HS-27A (cell line): ENCODE measurements around the gene ITGA7.

ENCODE experiments used
- DNase-seq: peaks from one replicate; pipeline ENCODE4 v3.0.0-alpha.2; 2012; ENCODE audit warnings: low read depth, missing footprints

Gene ITGA7

GRCh38 chr12:55698965-55699364 lies 8.7 kb downstream of the ITGA7 start:
- DNase-seq = no peak

GRCh38 chr12:55698241-55698955 lies 9.3 kb downstream of the ITGA7 start:
- DNase-seq = no peak

GRCh38 chr12:55697686-55698085 lies 10.0 kb downstream of the ITGA7 start:
- no peak for DNase-seq

- no peak for DNase-seq
Observed at GRCh38 chr12:55696796-55697462, 10.8 kb downstream of the ITGA7 start.

- DNase-seq = no peak
Observed at GRCh38 chr12:55696141-55696540, 11.6 kb downstream of the ITGA7 start.

- DNase-seq = no peak
Observed at GRCh38 chr12:55695349-55695748, 12.4 kb downstream of the ITGA7 start.

GRCh38 chr12:55694651-55695050 lies 13.1 kb downstream of the ITGA7 start:
- DNase-seq = no peak

GRCh38 chr12:55694188-55694515 lies 13.6 kb downstream of the ITGA7 start:
- DNase-seq = no peak

GRCh38 chr12:55693323-55694187 lies 14.1 kb downstream of the ITGA7 start:
- DNase-seq = no peak

- DNase-seq = no peak
Observed at GRCh38 chr12:55692631-55693322, 14.9 kb downstream of the ITGA7 start.

GRCh38 chr12:55688716-55689655 lies 18.7 kb downstream of the ITGA7 start:
- DNase-seq = no peak

GRCh38 chr12:55687746-55688145 lies 20.0 kb downstream of the ITGA7 start:
- DNase-seq = no peak

GRCh38 chr12:55686366-55687010 lies 21.2 kb downstream of the ITGA7 start:
- DNase-seq = no peak

- no peak for DNase-seq
Observed at GRCh38 chr12:55685671-55686070, 22.0 kb downstream of the ITGA7 start.

GRCh38 chr12:55684761-55685370 lies 22.8 kb downstream of the ITGA7 start:
- DNase-seq = no peak

GRCh38 chr12:55683676-55684075 lies 24.0 kb downstream of the ITGA7 start:
- no peak for DNase-seq

GRCh38 chr12:55682087-55682796 lies 25.5 kb downstream of the ITGA7 start:
- no peak for DNase-seq

- peak; percentile 60 for DNase-seq
Observed at GRCh38 chr12:55681142-55682077, 26.3 kb downstream of the ITGA7 start.
